MCF 10A (cell line): ENCODE results near the gene LRRC49. TPM values are rescaled to one million over a fixed set of nuclear protein-coding genes. Genes with fewer than 3 reads are reported as not detected.

Source experiments
- BruUV-seq: library from RNA; stranded (reverse); fragments of 400-500 nt; replicated peaks from 2 replicates; lab custom pipeline; 2021; lab: Mats Ljungman, UMichigan
- CTCF ChIA-PET: fragments of 300-600 bp; sonication (Branson Sonifier 250); formaldehyde crosslinking; extraction: SDS; loops from one replicate; lab custom pipeline; 2021; ENCODE audit warnings: antibody characterized with exemption, inconsistent platforms; lab: Yijun Ruan, JAX
- POLR2A ChIA-PET: fragments of 300-600, 350-650 bp; sonication (Branson Sonifier 250); formaldehyde crosslinking; extraction: SDS; loops from one replicate; lab custom pipeline; 2020; ENCODE audit warnings: antibody characterized with exemption, inconsistent platforms; lab: Yijun Ruan, JAX
- DNase-seq: peaks from one replicate; pipeline ENCODE4 v3.0.0-alpha.2; 2018; ENCODE audit not compliant: unreplicated experiment
- H3K27ac Mint-ChIP-seq: one replicate; pipeline ENCODE4 v1.8.0; 2022; ENCODE audit warnings: mild to moderate bottlenecking, low read depth, mixed read lengths; ENCODE audit not compliant: unreplicated experiment
- H3K27me3 Mint-ChIP-seq: one replicate; pipeline ENCODE4 v1.8.0; 2022; ENCODE audit warnings: mixed read lengths; ENCODE audit not compliant: insufficient read depth, unreplicated experiment
- H3K36me3 Mint-ChIP-seq: one replicate; pipeline ENCODE4 v1.8.0; 2022; ENCODE audit warnings: mild to moderate bottlenecking, moderate library complexity, mixed read lengths; ENCODE audit not compliant: insufficient read depth, unreplicated experiment
- H3K4me1 Mint-ChIP-seq: one replicate; pipeline ENCODE4 v1.8.0; 2022; ENCODE audit warnings: mixed read lengths; ENCODE audit not compliant: insufficient read depth, unreplicated experiment
- H3K4me3 Mint-ChIP-seq: one replicate; pipeline ENCODE4 v1.8.0; 2022; ENCODE audit warnings: mild to moderate bottlenecking, moderate library complexity, mixed read lengths; ENCODE audit not compliant: unreplicated experiment
- H3K9me3 Mint-ChIP-seq: one replicate; pipeline ENCODE4 v1.8.0; 2022; ENCODE audit warnings: mixed read lengths; ENCODE audit not compliant: unreplicated experiment
- intact Hi-C: fragments of 100-400 bp; cut with micrococcal nuclease; formaldehyde crosslinking; loops from 2 replicates; pipeline ENCODE4 v1.14.1; 2022
- total RNA-seq: library from RNA; stranded (reverse); gene quantifications from 2 replicates; pipeline ENCODE4 v1.2.3, GENCODE V29; 2022
- TF ChIP-seq, protein P1 (sequence below): fragments of 200-600 bp; IDR thresholded peaks from one replicate; pipeline ENCODE4 v1.8.0; 2022; ENCODE audit warnings: antibody characterized with exemption, mild to moderate bottlenecking; ENCODE audit not compliant: unreplicated experiment

Gene LRRC49
- total RNA-seq, 1 experiment from 2014 or later = 8.4 TPM

DNA sequence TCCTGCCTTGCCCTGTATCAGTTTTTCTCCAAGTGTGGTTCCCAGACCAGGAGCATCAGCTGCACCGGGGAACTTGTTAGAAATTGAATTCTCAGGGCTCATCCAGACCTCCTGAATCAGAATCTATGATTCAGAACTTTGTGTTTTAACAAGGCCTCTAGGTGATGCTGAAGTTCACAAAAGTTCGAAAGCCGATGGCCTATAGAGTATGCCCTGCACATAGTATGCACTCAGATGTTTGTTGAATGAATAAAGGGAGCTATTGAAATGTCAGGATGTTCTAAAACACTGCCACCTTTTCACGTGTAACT is 38.0 kb upstream of the LRRC49 start:
- intact Hi-C loops = loop anchor here (1.0 kb wide), 2 partner anchors 14 to 21 kb away; no protein-coding TSS in a partner anchor
- DNase-seq = peak; percentile 31
- Mint-ChIP-seq H3K27me3 (no peaks in the 10 kb centered on the region), H3K27ac (peak overlapping the region; percentile 91), H3K4me1 (peaks cover 38% of the 10 kb centered on the region), H3K4me3 (peak overlapping the region; percentile 83), H3K9me3 (no peaks in the 10 kb centered on the region), H3K36me3 (peaks cover 13% of the 10 kb centered on the region)
- TF ChIP-seq, protein P1, sequence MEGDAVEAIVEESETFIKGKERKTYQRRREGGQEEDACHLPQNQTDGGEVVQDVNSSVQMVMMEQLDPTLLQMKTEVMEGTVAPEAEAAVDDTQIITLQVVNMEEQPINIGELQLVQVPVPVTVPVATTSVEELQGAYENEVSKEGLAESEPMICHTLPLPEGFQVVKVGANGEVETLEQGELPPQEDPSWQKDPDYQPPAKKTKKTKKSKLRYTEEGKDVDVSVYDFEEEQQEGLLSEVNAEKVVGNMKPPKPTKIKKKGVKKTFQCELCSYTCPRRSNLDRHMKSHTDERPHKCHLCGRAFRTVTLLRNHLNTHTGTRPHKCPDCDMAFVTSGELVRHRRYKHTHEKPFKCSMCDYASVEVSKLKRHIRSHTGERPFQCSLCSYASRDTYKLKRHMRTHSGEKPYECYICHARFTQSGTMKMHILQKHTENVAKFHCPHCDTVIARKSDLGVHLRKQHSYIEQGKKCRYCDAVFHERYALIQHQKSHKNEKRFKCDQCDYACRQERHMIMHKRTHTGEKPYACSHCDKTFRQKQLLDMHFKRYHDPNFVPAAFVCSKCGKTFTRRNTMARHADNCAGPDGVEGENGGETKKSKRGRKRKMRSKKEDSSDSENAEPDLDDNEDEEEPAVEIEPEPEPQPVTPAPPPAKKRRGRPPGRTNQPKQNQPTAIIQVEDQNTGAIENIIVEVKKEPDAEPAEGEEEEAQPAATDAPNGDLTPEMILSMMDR = peak; percentile 21
- POLR2A ChIA-PET = interaction anchor here (0.7 to 4.3 kb wide), 8 partner anchors 9 to 546 kb away, joined by 3 to 20 read pairs (median 4); partner anchors contain the start of gene UACA
- BruUV-seq = TSS peak; percentile 4
- CTCF ChIA-PET = interaction anchor here (0.7 to 4.8 kb wide), 4 partner anchors 10 to 43 kb away, joined by 3 to 30 read pairs (median 6); no protein-coding TSS in a partner anchor

DNA sequence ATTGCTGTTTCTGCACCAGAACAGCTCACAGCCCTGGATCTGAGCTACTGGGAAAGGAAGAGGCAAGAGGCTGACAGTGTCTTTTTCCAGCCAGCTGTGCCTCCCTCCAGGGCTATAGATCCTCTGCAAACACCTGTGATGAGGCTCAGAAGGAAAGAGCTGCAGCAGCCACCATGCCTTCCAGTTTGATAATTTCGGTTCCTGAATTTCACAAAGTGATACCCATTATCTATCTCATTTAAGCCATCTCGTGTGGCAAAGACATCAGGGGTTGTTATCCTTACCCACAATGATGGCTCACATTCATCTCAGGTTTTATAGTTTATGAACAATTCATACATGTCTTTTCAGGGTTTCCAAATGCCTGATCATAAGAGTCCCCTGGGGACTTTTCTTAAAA is 36.9 kb upstream of the LRRC49 start:
- ChIA-PET POLR2A (interaction anchor here (2.2 to 4.3 kb wide), 2 partner anchors 8 to 14 kb away, joined by 6 to 19 read pairs; no protein-coding TSS in a partner anchor), CTCF (interaction anchor here (1.3 to 4.8 kb wide), 4 partner anchors 9 to 30 kb away, joined by 3 to 30 read pairs (median 8); no protein-coding TSS in a partner anchor)
- H3K9me3 Mint-ChIP-seq = no peaks in the 10 kb centered on the region
- no peaks in the 10 kb centered on the region for H3K27me3 Mint-ChIP-seq
- intact Hi-C loops = loop anchor here (2.0 kb wide), 1 partner anchor 37 kb away; the partner anchor contains the start of genes LRRC49 and THAP10
- no peak for DNase-seq
- H3K4me1 Mint-ChIP-seq = peaks cover 38% of the 10 kb centered on the region
- TF ChIP-seq, protein P1 = no peak
- peak overlapping the region; percentile 65 for H3K27ac Mint-ChIP-seq
- no TSS peak for BruUV-seq
- no peak overlapping the region for H3K4me3 Mint-ChIP-seq
- peaks cover 8% of the 10 kb centered on the region for H3K36me3 Mint-ChIP-seq

DNA sequence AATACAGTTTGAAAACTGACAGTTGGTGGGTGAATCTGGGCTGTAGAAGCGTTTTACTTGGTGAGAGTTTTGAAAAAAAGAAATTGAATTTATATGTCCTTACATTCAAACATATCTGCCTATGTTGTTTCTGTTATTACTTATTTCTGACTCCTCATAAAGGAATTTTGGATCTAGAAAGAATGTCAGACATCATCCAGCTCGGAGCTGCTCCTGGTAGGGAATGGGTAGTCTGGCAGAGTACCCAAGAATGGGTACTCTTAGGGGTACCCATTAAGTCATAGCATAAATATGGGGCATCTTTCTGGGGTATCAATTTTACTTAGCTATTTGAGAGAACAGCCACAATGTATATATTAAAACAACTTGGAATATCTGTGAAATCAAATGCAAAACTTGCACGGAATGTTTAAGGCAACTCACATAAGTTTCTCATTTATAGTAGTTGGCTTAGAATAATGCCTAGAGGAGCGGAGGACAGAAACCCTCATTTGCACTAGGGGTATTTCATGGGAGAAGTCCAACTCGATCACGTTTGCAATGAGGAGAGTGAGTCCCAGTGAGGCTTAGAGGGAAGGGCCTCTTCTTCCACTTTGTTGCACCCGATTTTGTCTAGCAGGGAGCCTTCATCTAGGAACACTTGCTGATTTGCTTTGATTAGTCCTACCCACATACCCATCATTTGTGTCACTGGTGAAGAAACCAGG is 36.3 kb upstream of the LRRC49 start:
- intact Hi-C loops = loop anchor here (2.0 kb wide), 1 partner anchor 36 kb away; the partner anchor contains the start of genes LRRC49 and THAP10
- TF ChIP-seq, protein P1 = no peak
- DNase-seq = no peak
- BruUV-seq = TSS peak; percentile 33
- peaks cover 2% of the 10 kb centered on the region for H3K36me3 Mint-ChIP-seq
- POLR2A ChIA-PET = interaction anchor here (0.5 to 4.3 kb wide), 7 partner anchors 7 to 105 kb away, joined by 3 to 19 read pairs (median 5); no protein-coding TSS in a partner anchor
- H3K9me3 Mint-ChIP-seq = no peaks in the 10 kb centered on the region
- H3K4me1 Mint-ChIP-seq = peaks cover 38% of the 10 kb centered on the region
- peak overlapping the region; percentile 7 for H3K4me3 Mint-ChIP-seq
- H3K27ac Mint-ChIP-seq = peak overlapping the region; percentile 65
- CTCF ChIA-PET = interaction anchor here (0.6 to 4.8 kb wide), 6 partner anchors 18 to 1259 kb away, joined by 3 to 30 read pairs (median 8); no protein-coding TSS in a partner anchor
- no peaks in the 10 kb centered on the region for H3K27me3 Mint-ChIP-seq
